Thoracic aorta (tissue), 2 donors: ENCODE results near the gene CAVIN2. TPM values are rescaled to one million over a fixed set of nuclear protein-coding genes. Genes with fewer than 3 reads are reported as not detected.

Experiments used
- ATAC-seq: fragments of 150-250 bp; one replicate; pipeline ENCODE4 v1.8.0; 2017; ENCODE audit warnings: low read depth; ENCODE audit not compliant: insufficient number of reproducible peaks, low FRiP score
- DNase-seq: peaks from one replicate; pipeline ENCODE4 v3.0.0-alpha.2; 2020; ENCODE audit warnings: low spot score
- H3K27ac ChIP-seq, 2 donors: fragments of 200-600 bp; sonication (generic); 1 replicate in 1 of 2; 2 replicates in 1 of 2; pipeline ENCODE4 v1.5.1; 2016; ENCODE audit warnings: mild to moderate bottlenecking in 2 of 2, moderate library complexity in 2 of 2
- H3K27me3 ChIP-seq: fragments of 200-600 bp; sonication (generic); replicated peaks from 2 replicates; pipeline ENCODE4 v1.6.0; 2016; ENCODE audit warnings: mild to moderate bottlenecking; ENCODE audit not compliant: insufficient read depth
- H3K36me3 ChIP-seq: fragments of 200-600 bp; sonication (generic); one replicate; pipeline ENCODE4 v1.5.1; 2016
- H3K4me1 ChIP-seq, 2 donors: fragments of 200-600 bp; sonication (generic); 1 replicate in 1 of 2; 2 replicates in 1 of 2; pipeline versions ENCODE4 v1.5.1 to v1.6.0; 2016; ENCODE audit warnings: low read depth in 2 of 2, mild to moderate bottlenecking in 1 of 2; ENCODE audit not compliant: control insufficient read depth in 1 of 2
- H3K4me3 ChIP-seq: fragments of 200-600 bp; sonication (generic); 2 replicates; pipeline ENCODE4 v1.5.1; 2016; ENCODE audit warnings: mild to moderate bottlenecking
- H3K9me3 ChIP-seq: fragments of 200-600 bp; sonication (generic); 2 replicates; pipeline ENCODE4 v1.5.1; 2016
- total RNA-seq, 2 donors: library from RNA; depleted of rRNA; stranded (reverse); fragments of >200 nt; gene quantifications; one replicate each; pipeline versions ENCODE4 v1.1.0 to v1.2.3, GENCODE V29; 2016
- TF ChIP-seq, protein P1 (sequence below): fragments of 200-600 bp; sonication (generic); IDR thresholded peaks from one replicate; pipeline ENCODE4 v1.5.1; 2019; ENCODE audit warnings: antibody characterized with exemption

The CAVIN2 gene
- total RNA-seq, 2 donors from 2014 or later = 14.9 to 15.0 TPM

DNA sequence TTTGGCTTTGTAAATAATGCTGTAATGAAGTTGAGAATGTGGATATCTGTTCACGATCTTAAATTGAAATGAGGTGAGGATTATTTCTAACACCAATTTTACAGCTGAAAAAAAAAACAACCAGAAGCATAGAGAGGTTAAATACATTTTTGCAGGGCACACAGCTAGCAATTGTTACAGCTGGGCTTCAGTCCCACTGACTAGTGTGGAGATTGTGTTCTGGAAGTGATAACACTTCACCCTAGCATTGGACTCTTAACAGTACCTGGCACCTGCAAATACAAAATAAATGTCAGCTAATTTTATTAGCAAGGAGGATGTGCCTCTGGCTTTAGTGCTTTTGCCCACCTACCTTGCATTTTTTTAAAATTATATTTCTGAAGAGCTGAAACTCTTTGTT lies 28.8 kb downstream of the CAVIN2 start:
- no peaks in the 10 kb centered on the region for H3K27me3 ChIP-seq
- H3K27ac ChIP-seq = no peak overlapping the region
- H3K4me3 ChIP-seq = no peak overlapping the region
- TF ChIP-seq, protein P1, sequence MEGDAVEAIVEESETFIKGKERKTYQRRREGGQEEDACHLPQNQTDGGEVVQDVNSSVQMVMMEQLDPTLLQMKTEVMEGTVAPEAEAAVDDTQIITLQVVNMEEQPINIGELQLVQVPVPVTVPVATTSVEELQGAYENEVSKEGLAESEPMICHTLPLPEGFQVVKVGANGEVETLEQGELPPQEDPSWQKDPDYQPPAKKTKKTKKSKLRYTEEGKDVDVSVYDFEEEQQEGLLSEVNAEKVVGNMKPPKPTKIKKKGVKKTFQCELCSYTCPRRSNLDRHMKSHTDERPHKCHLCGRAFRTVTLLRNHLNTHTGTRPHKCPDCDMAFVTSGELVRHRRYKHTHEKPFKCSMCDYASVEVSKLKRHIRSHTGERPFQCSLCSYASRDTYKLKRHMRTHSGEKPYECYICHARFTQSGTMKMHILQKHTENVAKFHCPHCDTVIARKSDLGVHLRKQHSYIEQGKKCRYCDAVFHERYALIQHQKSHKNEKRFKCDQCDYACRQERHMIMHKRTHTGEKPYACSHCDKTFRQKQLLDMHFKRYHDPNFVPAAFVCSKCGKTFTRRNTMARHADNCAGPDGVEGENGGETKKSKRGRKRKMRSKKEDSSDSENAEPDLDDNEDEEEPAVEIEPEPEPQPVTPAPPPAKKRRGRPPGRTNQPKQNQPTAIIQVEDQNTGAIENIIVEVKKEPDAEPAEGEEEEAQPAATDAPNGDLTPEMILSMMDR = no peak
- H3K9me3 ChIP-seq = no peaks in the 10 kb centered on the region
- H3K4me1 ChIP-seq = no peaks in the 10 kb centered on the region
- DNase-seq (no peak), ATAC-seq (no peak)
- no peaks in the 10 kb centered on the region for H3K36me3 ChIP-seq

DNA sequence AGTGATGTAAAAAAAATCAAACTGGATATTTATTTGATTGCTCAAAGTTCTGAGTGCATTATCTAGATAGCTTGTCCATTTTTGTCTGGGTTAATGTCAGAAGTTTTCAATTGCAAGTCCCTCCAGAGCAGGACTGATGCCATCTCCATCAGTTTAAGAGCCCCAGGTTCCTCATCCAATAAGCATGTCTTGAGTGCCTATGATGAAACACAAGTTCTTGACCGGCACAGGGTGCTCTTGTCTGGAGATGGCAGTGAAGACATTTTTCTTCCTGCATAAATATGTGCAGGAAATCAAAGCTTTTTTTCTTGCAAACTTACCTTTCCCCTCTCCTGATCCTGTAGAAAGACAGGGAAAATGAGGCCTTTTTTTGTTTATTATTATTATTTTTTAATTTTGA lies 31.9 kb downstream of the CAVIN2 start:
- ATAC-seq (no peak), DNase-seq (no peak)
- Histone ChIP-seq H3K27me3 (no peaks in the 10 kb centered on the region), H3K36me3 (no peaks in the 10 kb centered on the region), H3K27ac (no peak overlapping the region), H3K4me3 (no peak overlapping the region), H3K9me3 (no peaks in the 10 kb centered on the region), H3K4me1 (no peaks in the 10 kb centered on the region)
- TF ChIP-seq, protein P1 = no peak

DNA sequence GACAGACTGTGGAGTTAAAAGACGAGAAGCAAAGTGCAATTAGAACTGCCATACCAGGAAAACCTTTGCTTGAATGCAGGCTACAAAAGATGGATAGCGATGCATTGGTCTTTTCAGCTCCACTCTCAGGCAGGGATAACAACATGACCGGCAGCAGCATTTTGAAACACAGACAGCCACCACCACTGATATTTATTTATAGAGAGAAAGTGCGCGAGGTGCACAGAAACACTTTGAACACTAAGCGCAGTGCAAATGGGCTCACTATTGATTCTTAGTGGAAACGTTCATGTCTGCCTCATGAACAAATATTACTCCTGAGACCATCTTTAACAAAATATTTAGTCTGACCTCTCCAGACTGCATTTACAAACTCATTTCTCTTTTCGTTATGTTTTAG lies 32.9 kb downstream of the CAVIN2 start:
- ATAC-seq (no peak), DNase-seq (no peak)
- Histone ChIP-seq H3K9me3 (no peaks in the 10 kb centered on the region), H3K4me1 (no peaks in the 10 kb centered on the region), H3K27me3 (no peaks in the 10 kb centered on the region), H3K27ac (no peak overlapping the region), H3K4me3 (no peak overlapping the region), H3K36me3 (no peaks in the 10 kb centered on the region)
- TF ChIP-seq, protein P1 = no peak

DNA sequence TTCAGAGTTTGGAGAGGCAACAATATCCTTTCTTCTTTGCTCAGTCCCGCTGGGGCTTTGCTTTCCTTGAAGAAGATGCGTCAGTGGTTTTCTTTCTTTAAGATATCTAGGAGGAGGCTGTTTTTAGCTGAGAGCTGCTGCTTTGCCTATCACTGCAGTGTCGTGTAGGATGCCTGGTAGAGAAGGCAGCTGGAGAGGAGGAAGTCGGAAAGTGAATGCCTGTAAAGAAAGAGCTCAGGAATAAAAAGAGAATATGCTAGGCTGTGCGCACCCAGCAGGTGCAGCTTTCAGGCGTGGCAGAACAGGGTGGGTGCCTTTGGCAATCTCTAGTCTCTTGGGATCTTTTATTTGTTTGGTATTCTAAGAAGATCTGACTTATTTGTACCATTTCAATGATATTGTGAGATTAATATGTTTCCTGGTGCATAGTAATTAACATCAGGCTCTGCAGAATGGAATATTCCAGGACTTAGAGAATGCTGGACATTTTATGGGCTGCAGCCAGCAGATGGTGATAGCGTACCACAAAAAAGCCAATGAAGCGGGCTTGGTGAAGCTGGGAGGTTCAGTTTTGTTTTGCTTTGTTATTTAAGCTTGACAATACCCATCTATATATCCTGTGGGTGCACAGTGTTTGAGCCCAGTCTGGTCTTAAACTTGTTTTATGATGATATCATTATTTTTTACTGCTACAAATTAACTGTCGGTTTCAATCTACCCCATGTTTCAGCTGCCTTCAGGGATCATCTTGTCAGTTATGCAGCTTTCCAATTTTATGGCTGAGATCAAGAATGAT lies 34.9 kb downstream of the CAVIN2 start:
- Histone ChIP-seq H3K36me3 (no peaks in the 10 kb centered on the region), H3K27ac (no peak overlapping the region), H3K4me1 (no peaks in the 10 kb centered on the region), H3K4me3 (no peak overlapping the region), H3K27me3 (no peaks in the 10 kb centered on the region), H3K9me3 (no peaks in the 10 kb centered on the region)
- TF ChIP-seq, protein P1 = peak; percentile 77
- ATAC-seq (no peak), DNase-seq (no peak)

DNA sequence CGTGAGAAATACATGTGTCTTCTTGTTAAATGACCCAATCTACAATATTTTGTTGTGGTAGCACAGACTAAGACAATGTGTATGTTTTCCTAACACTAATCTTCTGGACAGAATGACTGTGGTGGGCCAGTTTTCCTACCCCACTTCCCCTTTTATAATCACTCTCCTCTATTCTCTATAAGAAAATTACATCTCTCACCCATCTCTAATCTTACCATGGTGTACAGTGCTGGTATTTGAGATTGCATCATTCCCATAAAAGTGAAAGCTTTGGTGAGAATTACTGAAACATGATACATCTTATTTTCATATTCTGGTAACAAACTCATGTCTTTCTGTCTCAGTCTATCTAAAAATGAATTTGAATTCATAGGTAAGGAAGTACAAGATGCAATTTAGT lies 40.5 kb downstream of the CAVIN2 start:
- no peak overlapping the region for H3K27ac ChIP-seq
- DNase-seq (no peak), ATAC-seq (no peak)
- H3K4me3 ChIP-seq = no peak overlapping the region
- H3K27me3 ChIP-seq = no peaks in the 10 kb centered on the region
- no peaks in the 10 kb centered on the region for H3K36me3 ChIP-seq
- TF ChIP-seq, protein P1 = no peak
- H3K4me1 ChIP-seq = no peaks in the 10 kb centered on the region
- no peaks in the 10 kb centered on the region for H3K9me3 ChIP-seq
